Effector CD8-positive, alpha-beta T cell (primary cell): ENCODE data around the gene DNM3.
"Not testable (repeated sequence)": the region's sequence is repeated elsewhere in the genome, so short reads cannot be mapped to it uniquely, and the experiment has no call there.

Experiments used
- DNase-seq: peaks from one replicate; lab custom pipeline; 2025; lab: John Stamatoyannopoulos, UW

Gene DNM3

GRCh38 chr1:172277989-172278388 lies 436.7 kb downstream of the DNM3 start:
- no peak for DNase-seq

- DNase-seq: no peak
Observed at GRCh38 chr1:172278478-172278877, 437.2 kb downstream of the DNM3 start.

GRCh38 chr1:172279939-172280636 lies 438.8 kb downstream of the DNM3 start:
- no peak for DNase-seq

GRCh38 chr1:172283766-172284165 lies 442.5 kb downstream of the DNM3 start:
- no peak for DNase-seq

- no peak for DNase-seq
Observed at GRCh38 chr1:172286629-172287076, 445.4 kb downstream of the DNM3 start.

GRCh38 chr1:172287208-172287607 lies 445.9 kb downstream of the DNM3 start:
- DNase-seq: no peak

GRCh38 chr1:172288581-172288980 lies 447.3 kb downstream of the DNM3 start:
- DNase-seq: no peak

GRCh38 chr1:172289448-172289847 lies 448.1 kb downstream of the DNM3 start:
- DNase-seq: no peak

- no peak for DNase-seq
Observed at GRCh38 chr1:172292840-172293239, 451.5 kb downstream of the DNM3 start.

GRCh38 chr1:172293429-172293828 lies 452.1 kb downstream of the DNM3 start:
- no peak for DNase-seq

GRCh38 chr1:172298141-172298540 lies 456.8 kb downstream of the DNM3 start:
- no peak for DNase-seq

- DNase-seq: no peak
Observed at GRCh38 chr1:172298911-172299310, 457.6 kb downstream of the DNM3 start.

GRCh38 chr1:172299515-172299914 lies 458.2 kb downstream of the DNM3 start:
- DNase-seq: no peak

GRCh38 chr1:172307508-172307907 lies 466.2 kb downstream of the DNM3 start:
- DNase-seq: not testable (repeated sequence)

- no peak for DNase-seq
Observed at GRCh38 chr1:172308142-172308541, 466.8 kb downstream of the DNM3 start.

- no peak for DNase-seq
Observed at GRCh38 chr1:172308577-172308976, 467.3 kb downstream of the DNM3 start.

GRCh38 chr1:172320733-172321132 lies 479.4 kb downstream of the DNM3 start:
- no peak for DNase-seq

- no peak for DNase-seq
Observed at GRCh38 chr1:172321451-172321850, 480.2 kb downstream of the DNM3 start.

GRCh38 chr1:172322219-172323061 lies 481.1 kb downstream of the DNM3 start:
- DNase-seq: no peak

GRCh38 chr1:172323686-172324085 lies 482.4 kb downstream of the DNM3 start:
- no peak for DNase-seq

GRCh38 chr1:172324086-172324485 lies 482.8 kb downstream of the DNM3 start:
- DNase-seq: no peak

GRCh38 chr1:172324761-172325160 lies 483.5 kb downstream of the DNM3 start:
- no peak for DNase-seq

GRCh38 chr1:172325531-172325930 lies 484.2 kb downstream of the DNM3 start:
- DNase-seq: no peak
